Stimulated activated CD8-positive, alpha-beta memory T cell treated with anti-CD3 and anti-CD28 coated beads, Interleukin-4, amount 100 ng/mL, for 4 hours (primary cell): ENCODE measurements around the gene ODAD3.
"Not testable (repeated sequence)": the region's sequence is repeated elsewhere in the genome, so short reads cannot be mapped to it uniquely, and the experiment has no call there.

ENCODE experiments used
- DNase-seq, 2 donors: peaks; one replicate each; pipeline ENCODE4 v3.0.0-alpha.2; 2020; ENCODE audit warnings: low read depth in 2 of 2, low spot score in 1 of 2

ODAD3 gene

GRCh38 chr19:11435057-11435832 lies at the start of gene ODAD3, which contains the start of gene PRKCSH:
Gene ODAD3 (minus strand): TSS chr19:11435121. CDS start chr19:11435016, 105 bp downstream.
Gene PRKCSH (plus strand): TSS chr19:11435635. CDS start chr19:11436118, 483 bp downstream.
- DNase-seq, result peak; percentile 98

- DNase-seq, result no peak
These were observed 48.6 kb upstream of the ODAD3 start for GRCh38 chr19:11483366-11484111.

DNA sequence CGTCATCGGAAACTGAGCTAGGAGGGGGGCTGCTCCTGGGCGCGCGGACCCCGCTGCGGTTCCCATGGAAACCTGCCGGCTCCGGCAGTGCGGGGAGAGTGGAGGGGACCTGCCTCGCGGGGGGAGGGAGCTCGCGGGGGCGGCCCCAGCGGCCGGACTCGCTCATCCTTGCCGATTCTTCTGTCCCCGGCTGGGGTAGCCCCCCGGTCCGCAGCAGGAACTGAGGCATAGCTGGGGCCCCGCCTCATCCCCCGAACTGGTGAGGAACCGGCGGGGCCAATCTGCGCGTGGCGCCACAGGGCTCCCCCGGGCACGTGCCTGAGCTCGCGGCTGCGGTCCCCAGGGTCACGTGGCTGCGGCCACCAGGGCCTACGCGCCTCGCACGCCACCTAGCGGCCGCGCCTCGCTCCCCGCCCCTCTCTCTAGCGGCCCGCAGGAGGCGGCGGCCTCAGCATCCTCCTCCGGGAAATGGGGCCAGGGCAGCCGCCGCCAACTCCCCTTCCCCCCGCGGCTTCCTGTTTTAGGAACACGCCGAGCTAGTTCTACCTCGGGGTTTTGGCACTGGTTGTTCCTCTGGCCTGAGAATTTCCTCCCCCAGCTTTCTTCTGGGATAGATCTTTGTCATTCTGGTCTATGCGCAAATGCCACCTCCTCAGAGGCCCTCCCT lies 47.6 kb upstream of the ODAD3 start:
- DNase-seq, result peak; percentile 56 to 57

GRCh38 chr19:11481534-11482383 lies 46.8 kb upstream of the ODAD3 start:
- DNase-seq, result peak; percentile 31 to 45

- no peak for DNase-seq
These were observed 46.0 kb upstream of the ODAD3 start, which contains the start of gene ELAVL3 for GRCh38 chr19:11480715-11481533. Gene ELAVL3 (minus strand): TSS chr19:11481046. CDS start chr19:11480608, 438 bp downstream.

- DNase-seq, result no peak
These were observed 45.2 kb upstream of the ODAD3 start for GRCh38 chr19:11479898-11480714.

DNA sequence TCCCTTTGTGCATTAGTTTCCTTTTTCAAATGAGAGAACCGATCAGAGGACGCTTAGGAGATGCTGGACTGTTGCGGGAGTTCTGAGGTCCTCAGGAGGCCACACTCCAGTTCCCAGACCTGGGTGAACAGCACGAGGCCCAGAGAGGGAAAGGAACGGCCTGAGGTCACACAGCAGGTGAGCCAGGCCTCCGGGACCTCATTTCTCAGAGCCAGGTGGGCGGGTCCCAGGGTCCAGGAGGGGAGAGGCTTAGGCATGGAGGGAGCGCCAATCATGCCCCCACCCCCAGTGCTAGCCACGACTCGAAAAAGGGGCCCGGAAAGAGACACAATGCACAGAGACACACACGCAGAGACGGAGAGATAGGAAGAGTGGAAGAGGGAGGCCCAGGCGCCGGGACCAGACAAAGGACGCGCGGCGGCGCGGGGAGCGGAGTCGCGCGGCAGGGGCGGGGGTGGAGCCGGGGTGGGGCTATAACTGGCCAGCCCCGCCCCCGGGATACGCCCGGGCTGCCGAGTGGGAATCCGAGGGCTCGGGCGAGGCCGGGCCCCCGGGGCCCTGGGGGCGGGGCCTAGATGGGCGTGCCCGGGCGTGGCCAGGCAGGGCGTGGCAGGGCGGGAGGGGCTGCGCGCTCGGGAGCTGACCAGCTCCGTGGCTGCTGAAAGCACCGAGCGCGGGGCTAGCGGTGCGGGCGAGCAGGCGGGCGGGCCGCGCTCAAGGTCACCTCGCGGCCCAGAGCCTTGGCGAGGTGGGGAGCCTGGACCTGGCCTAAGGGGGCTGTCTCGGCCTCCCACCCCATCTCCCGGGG lies 44.4 kb upstream of the ODAD3 start:
- DNase-seq, result no peak

DNA sequence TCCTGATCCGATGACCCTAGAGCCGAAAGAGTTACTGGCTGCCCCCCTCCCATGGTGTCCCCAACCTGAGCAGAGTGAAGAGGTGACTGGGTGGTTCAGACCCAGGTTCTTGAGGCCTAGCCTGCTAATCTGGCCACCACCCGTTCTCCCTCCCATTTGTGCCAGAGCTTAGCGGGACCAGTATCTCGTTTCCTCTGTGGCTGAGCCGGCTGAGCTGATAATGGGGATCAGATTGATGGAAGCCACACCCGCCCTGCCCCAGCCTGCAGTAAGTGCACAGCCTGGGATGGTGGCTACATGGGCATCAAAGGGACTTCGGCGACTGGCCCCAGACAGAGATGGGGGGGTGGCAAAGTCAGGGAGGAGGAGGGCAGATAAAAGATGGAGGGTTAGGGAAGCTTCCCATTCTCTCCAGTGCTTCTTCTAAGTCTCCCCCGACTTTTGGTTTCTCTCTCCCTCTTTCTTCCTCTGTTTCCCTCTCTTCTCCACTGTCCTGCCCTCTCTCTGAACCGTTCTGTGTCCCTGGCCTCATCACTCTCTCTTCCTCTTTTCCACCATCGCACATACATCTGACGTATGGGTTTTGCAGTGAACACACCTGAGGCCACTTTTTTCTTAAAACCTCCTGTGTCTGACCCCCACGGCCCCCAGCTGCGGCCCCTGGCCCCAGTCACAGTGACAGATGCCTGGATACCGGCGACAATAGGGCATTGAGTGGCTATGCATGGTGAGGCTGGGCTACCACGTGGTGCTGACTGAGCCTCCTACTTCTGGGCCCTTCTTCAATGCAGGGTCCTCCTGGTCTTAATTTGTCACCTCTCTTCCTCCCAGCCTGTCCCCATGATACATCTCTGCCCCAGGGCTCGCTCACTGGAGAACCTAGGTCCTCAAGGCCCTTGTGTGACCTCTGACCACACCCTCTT lies 43.5 kb upstream of the ODAD3 start:
- DNase-seq, result no peak

DNA sequence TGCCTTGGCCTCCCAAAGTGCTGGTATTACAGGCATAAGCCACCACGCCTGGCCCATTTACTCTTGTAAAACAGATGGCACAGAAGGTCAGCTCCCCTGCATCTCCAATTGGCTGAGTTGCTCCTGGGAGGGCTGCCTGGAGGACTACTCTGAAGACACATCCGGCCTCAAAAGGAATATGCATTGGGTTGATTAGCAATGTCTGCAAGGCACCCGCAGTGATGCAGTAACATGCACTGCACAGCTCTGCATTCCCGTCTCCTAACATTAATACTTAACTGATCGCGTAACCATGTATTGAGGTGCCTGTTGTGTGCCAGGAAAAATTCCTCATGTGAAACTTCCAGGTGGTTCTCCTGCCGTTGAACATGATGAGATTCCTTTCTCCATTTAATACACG lies 40.9 kb upstream of the ODAD3 start:
- DNase-seq, result no peak

DNA sequence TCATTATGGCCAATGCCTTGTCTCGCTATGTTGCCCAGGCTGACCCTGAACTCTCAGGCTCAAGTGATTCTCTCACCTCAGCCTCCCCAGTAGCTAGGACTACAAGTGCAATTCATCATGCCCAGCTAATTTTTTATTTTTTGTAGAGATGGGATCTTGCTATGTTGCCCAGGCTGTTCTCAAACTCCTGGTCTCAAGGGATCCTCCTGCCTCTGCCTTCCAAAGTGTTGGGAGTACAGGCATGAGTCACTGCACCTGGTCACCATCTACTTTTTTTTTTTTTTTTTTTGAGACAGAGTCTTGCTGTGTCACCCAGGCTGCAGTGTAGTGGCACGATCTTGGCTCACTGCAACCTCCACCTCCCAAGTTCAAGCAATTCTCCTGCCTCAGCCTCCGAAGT lies 40.4 kb upstream of the ODAD3 start:
- DNase-seq, result not testable (repeated sequence)

GRCh38 chr19:11473725-11474124 lies 38.8 kb upstream of the ODAD3 start:
- DNase-seq, result no peak

- DNase-seq, result not testable (repeated sequence)
These were observed 33.4 kb upstream of the ODAD3 start for GRCh38 chr19:11468266-11468845.

DNA sequence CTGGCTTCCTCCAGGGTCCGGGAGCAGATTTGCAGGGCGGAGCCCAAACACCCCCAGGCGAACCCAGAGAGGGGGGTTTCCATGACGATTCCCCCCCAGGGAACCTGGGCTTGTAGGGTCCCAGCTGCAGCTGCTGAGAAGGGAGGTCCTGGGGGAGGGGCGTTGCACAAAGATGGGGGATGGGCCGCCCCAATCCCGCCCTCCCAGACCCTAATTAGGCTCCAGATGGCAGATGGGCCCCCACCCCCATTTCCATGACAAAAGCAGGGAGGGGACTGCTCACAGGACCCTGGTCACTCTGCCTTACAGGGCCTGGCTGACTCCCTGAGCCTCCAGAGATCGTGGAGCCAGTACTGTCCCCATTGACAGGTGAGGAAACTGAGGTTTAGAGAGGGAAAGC lies 30.7 kb upstream of the ODAD3 start:
- no peak for DNase-seq

DNA sequence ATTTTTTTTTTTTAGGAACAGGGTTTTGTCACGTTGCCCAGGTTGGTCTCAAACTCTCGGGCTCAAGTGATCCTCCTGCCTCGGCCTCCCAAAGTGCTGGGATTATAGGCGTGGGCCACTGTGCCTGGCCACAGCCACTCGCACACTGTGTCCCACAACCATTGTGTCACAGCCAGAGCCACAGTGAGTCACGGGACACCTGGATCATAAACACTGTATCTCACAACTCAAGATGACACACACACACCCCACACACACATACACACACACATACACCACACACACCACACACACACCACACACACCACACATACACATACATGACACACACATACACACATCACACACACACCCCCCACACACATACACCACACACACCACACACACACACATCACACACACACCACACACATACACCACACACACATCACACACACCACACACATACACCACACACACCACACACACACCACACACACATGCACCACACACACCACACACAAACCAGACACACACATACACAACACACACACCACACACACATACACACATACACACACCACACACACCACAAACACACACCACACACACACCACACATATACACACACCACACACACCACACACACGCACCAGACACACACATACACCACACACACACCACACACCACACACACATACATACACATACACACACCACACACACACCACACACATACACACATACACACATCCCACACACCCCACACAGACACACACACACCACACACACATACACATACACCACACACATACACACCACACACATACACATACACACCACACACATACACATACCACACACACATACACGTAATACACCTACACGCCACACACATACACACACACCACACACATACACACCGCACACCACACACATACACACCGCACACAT lies 29.7 kb upstream of the ODAD3 start:
- DNase-seq, result no peak

- DNase-seq, result no peak
These were observed 28.5 kb upstream of the ODAD3 start for GRCh38 chr19:11463391-11463790.

- no peak for DNase-seq
These were observed 26.5 kb upstream of the ODAD3 start for GRCh38 chr19:11461453-11461852.
